Neutrophil (primary cell): ENCODE data around the gene POLDIP3.
"Not testable (repeated sequence)": the region's sequence is repeated elsewhere in the genome, so short reads cannot be mapped to it uniquely, and the experiment has no call there.

Source experiments
- H3K27ac ChIP-seq: fragments of 200-600 bp; sonication (generic); 2 replicates; pipeline ENCODE4 v1.5.1; 2016; ENCODE audit warnings: mild to moderate bottlenecking, moderate library complexity
- H3K27me3 ChIP-seq: fragments of 200-600 bp; sonication (generic); 2 replicates; pipeline ENCODE4 v1.6.0; 2016; ENCODE audit warnings: mild to moderate bottlenecking
- H3K36me3 ChIP-seq: fragments of 200-600 bp; sonication (generic); 2 replicates; pipeline ENCODE4 v1.5.1; 2017
- H3K4me1 ChIP-seq, 2 experiments: fragments of 200-600 bp in 1 of 2; sonication (generic) in 1 of 2; 1 replicate in 1 of 2; 2 replicates in 1 of 2; pipeline versions ENCODE4 v1.5.1 to v1.6.1; 2013 to 2016; ENCODE audit warnings: low read depth in 1 of 2, low read length in 1 of 2, mild to moderate bottlenecking in 1 of 2, moderate library complexity in 1 of 2; ENCODE audit not compliant: control insufficient read depth in 1 of 2, insufficient read depth in 1 of 2
- H3K4me3 ChIP-seq, 2 experiments: fragments of 200-600 bp in 1 of 2; sonication (generic) in 1 of 2; 1 replicate in 1 of 2; 2 replicates in 1 of 2; pipeline ENCODE4 v1.5.1; 2013 to 2016; ENCODE audit warnings: low read depth in 1 of 2, low read length in 1 of 2, mild to moderate bottlenecking in 1 of 2, moderate library complexity in 1 of 2
- H3K9me3 ChIP-seq: fragments of 200-600 bp; sonication (generic); 2 replicates; pipeline ENCODE4 v1.5.1; 2016
- TF ChIP-seq, protein P1 (sequence below): fragments of 200-600 bp; sonication (generic); IDR thresholded peaks from 2 replicates; pipeline ENCODE4 v1.5.1; 2016; ENCODE audit warnings: antibody characterized with exemption

POLDIP3 gene

DNA sequence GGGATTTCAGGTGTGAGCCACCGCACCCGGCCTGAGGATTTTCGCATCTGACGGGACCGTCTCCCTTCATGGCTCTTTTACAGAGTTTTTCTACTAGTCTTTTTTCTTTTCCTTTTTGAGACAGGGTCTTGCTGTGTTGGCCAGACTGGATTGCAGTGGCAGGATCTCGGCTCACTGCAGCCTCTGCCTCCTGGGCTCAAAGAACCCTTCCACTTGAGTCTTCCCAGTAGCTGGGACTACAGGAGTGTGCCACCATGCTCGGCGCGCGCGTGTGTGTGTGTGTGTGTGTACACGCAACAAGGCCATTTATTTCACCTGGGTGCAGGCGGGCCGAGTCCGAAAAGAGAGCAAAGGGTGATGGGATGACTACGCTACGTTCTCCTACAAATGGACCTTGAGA is 50.0 kb downstream of the POLDIP3 start:
- Histone ChIP-seq H3K27me3 (no peaks in the 10 kb centered on the region), H3K9me3 (no peaks in the 10 kb centered on the region), H3K27ac (no peak overlapping the region), H3K4me1 (peaks cover 0 to 6% of the 10 kb centered on the region in 2 experiments), H3K4me3 (no peak overlapping the region), H3K36me3 (no peaks in the 10 kb centered on the region)
- TF ChIP-seq, protein P1, sequence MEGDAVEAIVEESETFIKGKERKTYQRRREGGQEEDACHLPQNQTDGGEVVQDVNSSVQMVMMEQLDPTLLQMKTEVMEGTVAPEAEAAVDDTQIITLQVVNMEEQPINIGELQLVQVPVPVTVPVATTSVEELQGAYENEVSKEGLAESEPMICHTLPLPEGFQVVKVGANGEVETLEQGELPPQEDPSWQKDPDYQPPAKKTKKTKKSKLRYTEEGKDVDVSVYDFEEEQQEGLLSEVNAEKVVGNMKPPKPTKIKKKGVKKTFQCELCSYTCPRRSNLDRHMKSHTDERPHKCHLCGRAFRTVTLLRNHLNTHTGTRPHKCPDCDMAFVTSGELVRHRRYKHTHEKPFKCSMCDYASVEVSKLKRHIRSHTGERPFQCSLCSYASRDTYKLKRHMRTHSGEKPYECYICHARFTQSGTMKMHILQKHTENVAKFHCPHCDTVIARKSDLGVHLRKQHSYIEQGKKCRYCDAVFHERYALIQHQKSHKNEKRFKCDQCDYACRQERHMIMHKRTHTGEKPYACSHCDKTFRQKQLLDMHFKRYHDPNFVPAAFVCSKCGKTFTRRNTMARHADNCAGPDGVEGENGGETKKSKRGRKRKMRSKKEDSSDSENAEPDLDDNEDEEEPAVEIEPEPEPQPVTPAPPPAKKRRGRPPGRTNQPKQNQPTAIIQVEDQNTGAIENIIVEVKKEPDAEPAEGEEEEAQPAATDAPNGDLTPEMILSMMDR, result no peak

DNA sequence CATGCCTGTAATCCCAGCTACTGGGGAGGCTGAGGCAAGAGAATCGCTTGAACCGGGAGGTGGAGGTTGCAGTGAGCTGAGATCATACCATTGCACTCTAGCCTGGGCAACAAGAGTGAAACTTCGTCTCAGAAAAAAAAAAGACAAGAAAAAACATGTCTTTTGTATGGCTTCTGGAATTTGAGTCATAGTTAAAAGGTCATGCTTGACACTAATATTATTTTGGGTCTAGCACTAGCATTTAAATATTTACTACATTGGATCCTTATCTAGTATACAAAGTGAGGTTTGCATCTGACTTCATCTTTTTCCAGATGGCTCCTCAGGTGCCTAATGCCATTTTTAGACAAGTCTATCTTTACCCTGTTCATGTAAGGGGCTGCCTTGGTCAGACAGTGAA is 50.7 kb downstream of the POLDIP3 start:
- not testable (repeated sequence) for H3K4me1 ChIP-seq, H3K9me3 ChIP-seq, H3K4me3 ChIP-seq, H3K36me3 ChIP-seq, H3K27me3 ChIP-seq, H3K27ac ChIP-seq

DNA sequence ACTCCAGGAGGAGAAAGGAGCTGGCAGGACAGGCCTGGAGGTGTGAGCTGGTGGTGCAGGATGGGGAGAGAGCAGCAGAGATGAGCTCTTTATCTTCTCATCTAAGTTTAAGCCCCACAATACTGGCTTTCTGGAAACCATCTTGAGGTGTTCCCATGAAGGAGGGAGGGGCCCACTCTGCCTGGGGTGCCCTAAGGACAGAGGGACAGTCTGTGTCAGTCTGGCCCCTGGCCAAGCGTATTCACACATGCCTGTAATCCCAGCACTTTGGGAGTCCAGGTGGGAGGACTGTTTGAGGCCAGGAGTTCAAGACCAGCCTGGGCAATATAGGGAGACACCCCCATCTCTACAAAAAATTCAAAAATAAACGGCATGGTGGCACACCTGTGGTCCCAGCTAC is 52.0 kb downstream of the POLDIP3 start:
- H3K9me3 ChIP-seq, result no peaks in the 10 kb centered on the region
- H3K27me3 ChIP-seq, result no peaks in the 10 kb centered on the region
- no peak overlapping the region for H3K4me3 ChIP-seq
- no peaks in the 10 kb centered on the region for H3K36me3 ChIP-seq
- TF ChIP-seq, protein P1, result no peak
- no peak overlapping the region for H3K27ac ChIP-seq
- peaks cover 0 to 6% of the 10 kb centered on the region in 2 experiments for H3K4me1 ChIP-seq

- Histone ChIP-seq H3K27ac (no peak overlapping the region), H3K9me3 (no peaks in the 10 kb centered on the region), H3K27me3 (no peaks in the 10 kb centered on the region), H3K4me3 (no peak overlapping the region), H3K36me3 (no peaks in the 10 kb centered on the region), H3K4me1 (peaks cover 0 to 6% of the 10 kb centered on the region in 2 experiments)
- TF ChIP-seq, protein P1, result no peak
Measured at GRCh38 chr22:42562279-42562678, 52.4 kb downstream of the POLDIP3 start.

DNA sequence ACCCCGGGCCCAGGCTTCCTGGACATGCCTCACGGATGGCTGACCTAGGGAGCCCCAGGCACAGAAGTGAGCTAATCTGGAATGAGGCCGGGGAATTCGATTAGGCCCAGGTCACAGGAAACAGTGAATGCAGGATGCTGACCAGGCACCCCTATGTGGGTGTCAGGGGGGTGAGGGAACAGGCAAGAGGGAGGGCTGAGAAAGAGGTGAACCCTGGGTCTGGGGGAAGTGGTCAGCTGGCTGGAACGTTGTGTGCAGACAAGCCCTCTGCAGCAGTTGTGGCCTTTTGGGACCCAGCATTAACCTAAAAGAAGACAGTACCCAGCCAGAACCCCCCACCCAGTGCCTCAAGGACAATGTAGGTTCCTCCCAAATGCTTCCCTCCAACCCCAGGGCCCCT is 52.8 kb downstream of the POLDIP3 start:
- Histone ChIP-seq H3K9me3 (no peaks in the 10 kb centered on the region), H3K4me3 (no peak overlapping the region), H3K27ac (no peak overlapping the region), H3K27me3 (no peaks in the 10 kb centered on the region), H3K4me1 (peaks cover 0 to 6% of the 10 kb centered on the region in 2 experiments), H3K36me3 (no peaks in the 10 kb centered on the region)
- TF ChIP-seq, protein P1, result no peak

DNA sequence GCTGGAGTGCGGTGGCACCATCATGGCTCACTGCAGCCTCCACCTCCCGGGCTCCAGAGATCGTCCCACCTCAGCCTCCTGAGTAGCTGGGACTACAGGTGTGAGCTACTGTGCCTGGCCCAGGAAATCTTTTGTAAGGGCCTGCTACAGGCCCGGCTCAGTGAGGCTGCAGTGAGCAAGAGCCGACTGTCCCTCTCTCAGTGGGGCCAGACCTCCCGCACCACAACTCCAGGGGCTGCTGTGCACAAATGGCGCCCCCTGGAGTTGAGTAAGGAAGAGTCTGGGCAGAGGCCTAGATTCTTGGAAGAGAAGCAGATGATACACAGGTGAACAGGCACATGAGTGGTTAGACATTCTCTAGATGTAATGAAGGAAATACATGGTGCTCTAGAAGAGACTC is 53.9 kb downstream of the POLDIP3 start:
- no peak overlapping the region for H3K27ac ChIP-seq
- no peaks in the 10 kb centered on the region for H3K36me3 ChIP-seq
- H3K4me1 ChIP-seq, result peaks cover 0 to 6% of the 10 kb centered on the region in 2 experiments
- H3K27me3 ChIP-seq, result no peaks in the 10 kb centered on the region
- no peaks in the 10 kb centered on the region for H3K9me3 ChIP-seq
- no peak overlapping the region for H3K4me3 ChIP-seq
- TF ChIP-seq, protein P1, result no peak
